RWPE2 (cell line): ENCODE results near the gene SORL1.
"Not testable (repeated sequence)": the region's sequence is repeated elsewhere in the genome, so short reads cannot be mapped to it uniquely, and the experiment has no call there.

Source experiments
- ATAC-seq: fragments of 200-7000 bp; cut with Tn5 transposase; 3 replicates; pipeline ENCODE4 v1.9.1; 2021; ENCODE audit warnings: low read depth
- DNase-seq: peaks from one replicate; pipeline ENCODE4 v3.0.0-alpha.2; 2020; ENCODE audit warnings: low spot score
- H3K27ac ChIP-seq: fragments of 450-650 bp; 2 replicates; pipeline ENCODE4 v1.5.1; 2017; ENCODE audit warnings: mild to moderate bottlenecking; ENCODE audit not compliant: poor library complexity, severe bottlenecking
- H3K27me3 ChIP-seq: fragments of 250-450 bp; sonication (Bioruptor Pico); 2 replicates; pipeline ENCODE4 v1.5.1; 2021; ENCODE audit warnings: mild to moderate bottlenecking, moderate library complexity; ENCODE audit not compliant: insufficient read depth, poor library complexity, severe bottlenecking
- H3K36me3 ChIP-seq: fragments of 250-450 bp; sonication (Bioruptor Pico); 2 replicates; pipeline ENCODE4 v1.5.1; 2020; ENCODE audit warnings: low read depth, mild to moderate bottlenecking, moderate library complexity
- H3K4me1 ChIP-seq: fragments of 250-450 bp; sonication (Bioruptor Pico); 2 replicates; pipeline ENCODE4 v1.5.1; 2021; ENCODE audit warnings: mild to moderate bottlenecking, moderate library complexity; ENCODE audit not compliant: insufficient read depth, poor library complexity, severe bottlenecking
- H3K4me3 ChIP-seq: fragments of 250-450 bp; sonication (Bioruptor Pico); 2 replicates; pipeline ENCODE4 v1.5.1; 2021; ENCODE audit warnings: mild to moderate bottlenecking, moderate library complexity; ENCODE audit not compliant: severe bottlenecking
- H3K9me3 ChIP-seq: fragments of 250-450 bp; sonication (Bioruptor Pico); 2 replicates; pipeline ENCODE4 v1.5.1; 2021; ENCODE audit warnings: mild to moderate bottlenecking, moderate library complexity; ENCODE audit not compliant: severe bottlenecking
- CTCF ChIP-seq: fragments of 450-650 bp; IDR thresholded peaks from one replicate; pipeline ENCODE4 v1.5.1; 2017; ENCODE audit warnings: mild to moderate bottlenecking, moderate library complexity; ENCODE audit not compliant: poor library complexity, severe bottlenecking

Gene SORL1

GRCh38 chr11:121451986-121452608 lies at the start of gene SORL1:
TSS of gene SORL1 (plus strand) at chr11:121452314. CDS start at chr11:121452332, 18 bp downstream.
- Histone ChIP-seq H3K4me3 (peak within 1 kb of the TSS; percentile 65), H3K27me3 (no peaks in the 10 kb centered on the region), H3K36me3 (no peaks in the 10 kb centered on the region), H3K9me3 (no peaks in the 10 kb centered on the region), H3K27ac (peak within 1 kb of the TSS; percentile 21), H3K4me1 (no peaks in the 10 kb centered on the region)
- ATAC-seq (peak; percentile 74), DNase-seq (no peak)
- peak; percentile 86 for TF ChIP-seq CTCF

DNA sequence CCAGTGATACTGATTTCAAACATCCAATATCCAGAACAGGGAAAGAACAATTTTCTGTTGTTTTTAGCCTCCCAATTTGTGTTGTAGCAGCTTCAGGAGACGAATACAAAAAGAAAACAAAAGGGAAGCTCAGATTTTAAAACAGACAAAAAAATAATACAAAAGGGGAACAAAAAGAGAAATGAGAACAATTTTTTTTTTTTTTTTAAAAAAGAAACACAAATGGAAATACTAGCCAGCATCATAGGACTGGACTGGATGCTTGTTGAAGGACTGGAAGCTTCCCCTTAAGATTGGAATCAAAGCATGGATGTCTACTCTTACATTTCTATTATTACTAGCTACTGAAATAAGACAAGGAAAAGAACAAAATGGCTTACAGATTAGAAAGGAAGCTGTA lies 46.5 kb upstream of the SORL1 start:
- no peak overlapping the region for H3K4me3 ChIP-seq
- no peaks in the 10 kb centered on the region for H3K27me3 ChIP-seq
- H3K4me1 ChIP-seq = no peaks in the 10 kb centered on the region
- no peaks in the 10 kb centered on the region for H3K9me3 ChIP-seq
- H3K27ac ChIP-seq = no peak overlapping the region
- H3K36me3 ChIP-seq = no peaks in the 10 kb centered on the region
- TF ChIP-seq CTCF = no peak
- DNase-seq (no peak), ATAC-seq (no peak)

DNA sequence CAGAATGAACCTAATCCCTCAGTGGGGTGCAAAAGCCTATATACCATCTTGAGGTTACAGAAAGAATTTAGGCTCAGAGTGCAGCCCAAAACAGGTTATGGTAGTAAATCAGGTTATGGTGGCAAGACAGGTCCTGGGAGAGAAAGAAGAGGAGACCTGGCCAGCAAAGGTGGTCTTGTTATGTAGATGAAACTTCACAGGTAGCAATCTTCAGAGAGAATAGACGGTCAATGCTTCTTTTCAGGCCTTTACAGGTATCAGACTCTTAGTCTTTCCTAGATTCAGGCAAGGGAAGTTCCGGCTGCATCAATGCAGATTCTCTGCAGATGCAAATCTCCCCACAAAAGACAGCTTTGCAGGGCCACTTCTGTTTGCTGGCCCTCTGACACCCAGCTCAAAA lies 45.8 kb upstream of the SORL1 start:
- TF ChIP-seq CTCF = no peak
- no peaks in the 10 kb centered on the region for H3K4me1 ChIP-seq
- H3K36me3 ChIP-seq = no peaks in the 10 kb centered on the region
- no peak for DNase-seq
- H3K4me3 ChIP-seq = no peak overlapping the region
- H3K27me3 ChIP-seq = no peaks in the 10 kb centered on the region
- H3K9me3 ChIP-seq = no peaks in the 10 kb centered on the region
- no peak overlapping the region for H3K27ac ChIP-seq
- ATAC-seq = no peak

DNA sequence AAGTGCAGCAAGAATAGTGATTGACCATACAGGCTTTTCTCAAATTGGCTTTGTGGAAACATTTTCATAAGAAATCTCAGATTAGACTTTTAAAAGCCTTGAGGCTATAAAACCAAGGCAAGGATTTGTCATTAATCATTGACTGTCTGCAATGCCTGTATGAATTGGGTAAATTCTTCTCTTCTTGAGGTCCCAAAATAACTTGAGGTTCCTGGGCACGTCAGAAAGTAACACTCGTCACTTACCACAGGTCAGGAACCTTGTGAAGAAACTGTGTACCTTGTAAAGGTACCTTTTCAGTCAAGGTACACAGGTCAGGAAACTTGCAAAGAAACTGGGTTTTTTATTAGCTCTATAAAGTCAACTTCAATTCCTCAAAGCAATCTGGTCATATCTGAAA lies 43.3 kb upstream of the SORL1 start:
- ATAC-seq (no peak), DNase-seq (no peak)
- Histone ChIP-seq H3K27ac (no peak overlapping the region), H3K9me3 (no peaks in the 10 kb centered on the region), H3K4me3 (no peak overlapping the region), H3K36me3 (no peaks in the 10 kb centered on the region), H3K4me1 (no peaks in the 10 kb centered on the region), H3K27me3 (no peaks in the 10 kb centered on the region)
- no peak for TF ChIP-seq CTCF

GRCh38 chr11:121410041-121410440 lies 42.1 kb upstream of the SORL1 start:
- H3K27ac ChIP-seq, ATAC-seq, H3K4me1 ChIP-seq, H3K9me3 ChIP-seq, H3K36me3 ChIP-seq, H3K4me3 ChIP-seq, H3K27me3 ChIP-seq, DNase-seq: not testable (repeated sequence)

DNA sequence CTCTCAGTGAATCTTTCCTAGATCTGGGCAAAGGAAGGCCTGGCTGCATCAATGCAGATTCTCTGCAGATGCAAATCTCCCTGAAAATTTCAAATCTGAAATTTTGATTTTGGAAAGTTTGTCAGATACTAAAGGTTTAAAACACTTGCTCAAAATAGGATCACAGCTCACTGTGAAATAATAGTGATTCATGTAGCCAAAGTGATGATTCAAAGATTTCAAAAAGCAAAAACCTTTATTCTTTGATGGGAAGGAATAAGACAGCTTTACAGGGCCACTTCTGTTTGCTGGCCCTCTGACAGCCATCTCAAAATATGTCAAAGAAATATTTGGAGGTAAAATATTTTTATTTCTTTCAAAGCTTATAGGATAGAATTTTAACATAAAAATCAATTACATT lies 40.8 kb upstream of the SORL1 start:
- H3K27ac ChIP-seq, H3K4me3 ChIP-seq, H3K36me3 ChIP-seq, H3K4me1 ChIP-seq, DNase-seq, H3K27me3 ChIP-seq, ATAC-seq, H3K9me3 ChIP-seq: not testable (repeated sequence)
